ENCODE measurements around the gene CCDC88C.
A peak's percentile ranks its signal among the peaks of the same experiment; 100 is the strongest.

Gene CCDC88C

DNA sequence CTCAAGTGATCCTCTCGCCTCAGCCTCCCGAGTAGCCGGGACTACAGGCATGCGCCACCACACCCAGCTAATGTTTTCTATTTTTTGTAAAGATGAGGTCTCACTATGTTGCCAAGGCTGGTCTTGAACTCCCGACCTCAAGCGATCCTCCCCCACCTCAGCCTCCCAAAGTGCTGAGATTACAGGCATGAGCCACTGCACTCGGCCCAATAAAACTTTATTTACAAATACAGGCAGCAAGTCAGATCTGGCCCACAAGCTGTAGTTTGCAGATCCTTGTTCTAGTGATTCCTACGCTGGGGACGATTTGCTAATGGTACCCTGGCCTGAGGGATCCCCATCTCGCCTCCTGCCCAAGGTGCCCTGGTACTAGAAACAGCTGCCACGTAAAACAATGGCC is 74.6 kb downstream of the CCDC88C start:
- DNase-seq (ENCODE audit: low spot score), result no peak

DNA sequence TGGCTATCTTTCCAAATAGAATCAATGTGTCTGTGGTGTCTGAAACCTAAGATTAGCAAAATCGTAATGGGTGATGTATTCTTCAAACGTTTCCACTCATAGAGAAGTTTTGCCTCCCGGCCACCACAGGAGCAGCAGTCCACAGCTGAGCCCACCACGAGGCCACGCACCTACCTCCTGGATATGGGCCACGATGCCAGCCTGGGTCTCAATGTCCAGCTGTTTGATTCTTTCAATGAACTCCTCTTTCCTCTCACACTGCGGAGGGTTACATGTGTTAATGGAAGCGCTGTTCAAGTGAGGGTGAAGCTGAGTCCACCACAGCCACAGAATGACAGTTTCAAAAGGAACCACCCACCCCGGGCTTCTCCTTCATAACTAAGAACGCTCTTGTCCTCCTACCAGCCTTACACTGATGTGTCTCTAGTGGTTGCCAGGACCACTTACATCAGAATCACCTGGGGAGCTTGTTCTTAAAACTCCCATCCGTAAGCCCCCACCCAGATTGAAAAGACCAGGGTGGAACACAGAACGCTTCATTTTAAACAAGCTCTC is 75.3 kb downstream of the CCDC88C start:
- no peak for DNase-seq (ENCODE audit: low spot score)

DNA sequence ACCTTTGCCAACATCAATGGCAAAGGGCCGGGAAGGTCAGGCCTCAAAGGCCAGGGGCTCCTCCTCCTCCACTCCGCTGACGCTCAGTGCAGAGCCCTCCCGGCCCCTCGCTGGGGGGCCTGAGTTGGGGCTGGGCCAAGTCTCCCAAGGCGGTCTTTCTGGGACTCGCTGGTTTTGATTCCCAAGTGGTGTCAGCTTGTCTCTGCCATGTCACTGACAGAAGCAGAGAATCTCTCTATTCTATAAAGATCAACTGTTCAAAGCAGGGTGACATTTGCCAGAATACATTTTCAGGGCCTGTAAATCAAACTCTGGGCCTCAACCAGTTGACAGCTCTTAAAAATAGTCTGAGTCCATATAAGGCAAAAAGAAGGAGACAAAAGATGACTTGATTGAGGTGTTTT is 75.9 kb downstream of the CCDC88C start:
- no peak for DNase-seq (ENCODE audit: low spot score)

DNA sequence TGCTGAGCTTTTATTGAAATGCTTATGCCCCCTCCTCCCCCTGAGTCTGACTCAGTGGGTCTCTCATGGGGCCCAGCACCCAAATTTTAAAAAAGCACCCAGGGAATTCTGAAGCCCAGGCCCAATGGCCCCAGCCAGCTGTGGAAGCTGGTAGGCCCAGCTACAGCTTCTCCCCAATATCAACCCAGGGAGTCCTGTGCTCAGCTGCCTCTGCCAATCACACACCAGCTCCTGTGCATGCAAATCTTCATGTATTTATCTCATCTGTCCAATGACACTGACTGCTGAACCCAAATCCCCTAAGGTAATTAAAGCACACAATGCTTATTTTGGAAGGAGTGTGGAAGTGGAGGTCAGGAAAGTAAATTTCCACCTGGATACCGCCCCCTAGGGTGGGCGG is 76.3 kb downstream of the CCDC88C start:
- no peak for DNase-seq (ENCODE audit: low spot score)

DNA sequence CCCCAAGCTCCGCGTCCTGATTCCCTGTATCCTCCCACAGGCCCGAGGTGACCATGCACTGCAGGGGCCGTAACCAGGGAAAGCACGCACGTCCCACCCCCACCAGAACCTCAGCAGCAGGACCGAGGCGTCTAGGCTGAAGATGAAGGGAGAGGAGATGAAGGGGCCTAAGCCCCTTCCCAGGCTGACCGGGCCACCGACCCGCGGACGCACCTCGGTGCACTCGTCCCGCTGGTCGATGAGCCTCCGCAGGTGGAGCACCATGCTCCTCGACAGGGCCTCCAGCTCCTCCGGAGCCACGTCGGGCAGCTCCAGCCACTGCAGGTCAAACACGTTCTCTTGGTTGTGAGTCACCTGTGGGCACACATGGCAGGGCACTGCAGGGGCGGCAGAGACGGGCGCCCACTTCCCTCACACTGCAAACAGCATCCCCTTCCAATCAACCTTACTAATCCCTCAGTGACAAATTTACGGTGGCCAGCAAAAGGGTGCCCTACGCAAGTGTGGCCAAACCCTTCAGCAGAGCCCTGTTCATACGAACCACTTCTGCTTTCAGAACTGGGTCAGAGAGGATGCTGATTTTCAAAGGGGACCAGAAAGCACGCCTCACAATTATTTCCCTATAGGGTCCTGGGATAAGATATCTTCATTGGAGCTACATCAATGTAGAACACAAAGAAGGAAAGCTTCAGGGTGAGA is 77.8 kb downstream of the CCDC88C start:
- no peak for DNase-seq (ENCODE audit: low spot score)

DNA sequence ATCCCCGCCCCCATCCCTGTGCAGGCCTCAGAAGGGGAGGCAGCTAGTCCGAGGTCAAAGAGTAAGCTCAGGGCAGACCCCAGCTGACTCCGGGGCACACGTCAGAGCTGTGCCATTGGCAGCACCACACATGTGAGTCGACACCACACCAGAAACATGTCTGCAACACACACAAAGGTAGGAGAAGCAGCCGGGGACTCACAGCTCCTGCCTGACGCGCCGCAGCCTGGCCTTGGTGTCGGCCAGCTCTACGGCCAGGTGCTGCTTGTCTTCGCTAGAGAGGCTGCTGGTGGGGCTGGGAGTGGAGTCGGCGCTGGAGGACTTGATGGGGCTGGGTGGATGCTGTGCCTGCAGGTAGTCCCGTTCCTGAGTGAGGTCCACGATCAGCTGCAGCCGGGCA is 78.5 kb downstream of the CCDC88C start:
- DNase-seq (ENCODE audit: low spot score), result no peak

DNA sequence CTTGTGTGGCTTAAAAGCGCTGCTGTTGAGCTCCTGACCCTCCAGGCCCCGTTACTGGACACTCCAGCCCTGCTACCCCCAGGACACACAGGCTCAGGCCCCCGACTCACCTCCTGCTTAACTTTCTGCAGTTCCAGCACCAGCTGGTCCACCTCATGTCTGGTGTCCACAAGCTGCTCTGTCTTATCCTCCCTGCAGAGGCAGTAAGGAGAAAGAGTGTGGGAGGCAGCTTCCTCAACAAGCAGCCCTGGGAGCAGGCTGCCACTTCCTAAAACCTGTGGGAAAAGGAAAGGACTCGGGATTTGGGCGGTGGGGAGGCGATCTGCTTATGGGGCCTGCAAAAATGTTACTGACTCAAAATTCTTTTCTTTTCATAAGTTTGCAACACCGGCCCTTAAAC is 79.2 kb downstream of the CCDC88C start:
- DNase-seq (ENCODE audit: low spot score), result no peak

DNA sequence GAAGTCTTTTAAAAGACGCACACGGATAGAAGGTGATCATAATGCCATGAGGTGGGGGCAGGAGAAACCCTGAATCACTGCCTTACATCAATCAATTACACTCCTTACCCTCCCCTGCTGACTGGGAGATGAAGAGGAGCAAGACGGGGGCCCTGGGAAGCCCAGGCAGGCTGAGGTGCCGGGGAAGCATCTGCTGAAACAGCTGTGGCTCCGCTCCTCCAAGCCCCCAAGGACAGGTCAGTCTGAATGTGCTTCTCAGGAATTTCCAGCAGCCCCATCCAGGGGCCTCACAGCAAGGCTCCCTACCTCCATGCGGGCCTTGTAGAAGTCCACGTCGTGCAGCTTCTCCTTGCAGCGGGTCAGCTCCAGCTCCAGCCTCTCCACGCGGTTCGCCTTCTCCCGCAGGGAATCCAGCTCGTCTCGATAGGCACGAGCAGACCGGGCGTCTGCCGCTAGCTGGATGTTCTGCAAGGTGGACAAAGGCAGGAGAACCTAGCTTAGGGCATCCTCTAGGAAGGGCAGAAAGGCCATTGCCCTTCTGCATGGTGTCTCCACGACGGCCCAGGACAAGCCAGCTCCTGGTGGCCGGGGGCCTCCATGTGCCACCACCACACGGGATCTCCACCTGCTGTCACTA is 79.8 kb downstream of the CCDC88C start:
- no peak for DNase-seq (ENCODE audit: low spot score)

DNA sequence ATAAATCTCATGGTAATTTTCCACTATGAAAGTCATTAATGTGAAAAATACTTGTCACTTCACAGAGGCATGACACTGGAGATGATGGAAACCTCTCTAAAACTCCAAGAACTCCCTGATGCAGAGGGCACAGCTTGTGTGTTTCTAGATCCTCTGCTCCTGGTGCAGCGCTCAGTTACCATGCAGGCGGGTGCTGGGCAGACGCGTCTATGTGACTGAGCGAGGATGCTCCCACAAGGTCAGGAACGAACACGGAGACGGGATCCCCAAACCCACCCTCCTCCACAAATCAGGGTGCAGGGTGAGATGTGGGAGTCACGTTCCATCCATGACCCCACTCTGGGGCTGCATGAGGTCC is 81.5 kb downstream of the CCDC88C start:
- DNase-seq (ENCODE audit: low spot score), result no peak

DNA sequence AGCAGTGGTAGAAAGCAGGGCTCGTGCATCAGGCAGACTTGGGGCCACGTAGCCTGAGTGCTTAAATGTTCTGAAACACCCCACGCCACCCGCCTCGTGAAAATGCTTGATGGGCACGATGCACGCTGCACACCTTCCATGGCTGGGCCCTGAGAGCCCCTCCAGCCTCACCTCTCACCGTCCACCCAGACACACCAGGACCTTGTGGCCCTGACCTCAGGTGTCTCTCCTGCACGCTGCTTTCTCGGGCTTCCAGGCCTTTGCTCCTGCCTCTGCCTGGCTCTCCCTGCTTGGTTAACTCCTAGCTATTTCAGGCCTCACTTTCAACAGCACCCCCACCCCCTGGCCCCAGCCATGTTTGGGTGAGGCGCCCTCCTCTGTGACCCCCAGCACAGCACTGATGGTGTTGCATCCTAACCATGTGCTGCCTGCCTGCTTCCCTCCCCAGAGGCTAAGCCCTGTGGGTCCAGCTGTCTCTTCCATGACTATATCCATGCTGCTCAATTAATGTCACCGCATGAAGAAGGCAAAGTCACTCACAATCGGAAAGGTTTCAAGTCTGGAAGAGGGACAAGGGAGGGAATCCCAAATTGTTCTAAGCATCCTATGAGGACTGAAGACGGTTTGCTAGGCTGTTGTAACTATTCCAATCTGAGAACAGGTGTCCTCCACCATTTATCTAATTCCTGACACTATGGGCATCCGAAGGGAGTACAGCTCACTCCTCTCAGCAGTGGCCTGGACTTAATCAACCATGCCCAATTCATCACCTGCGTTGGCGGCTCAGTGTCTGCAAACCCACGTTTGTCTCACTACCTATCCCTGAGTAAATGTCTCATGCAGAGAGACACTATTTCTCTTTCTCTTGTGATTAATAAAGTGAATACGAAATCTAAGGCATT is 82.2 kb downstream of the CCDC88C start:
- no peak for DNase-seq (ENCODE audit: low spot score)

DNA sequence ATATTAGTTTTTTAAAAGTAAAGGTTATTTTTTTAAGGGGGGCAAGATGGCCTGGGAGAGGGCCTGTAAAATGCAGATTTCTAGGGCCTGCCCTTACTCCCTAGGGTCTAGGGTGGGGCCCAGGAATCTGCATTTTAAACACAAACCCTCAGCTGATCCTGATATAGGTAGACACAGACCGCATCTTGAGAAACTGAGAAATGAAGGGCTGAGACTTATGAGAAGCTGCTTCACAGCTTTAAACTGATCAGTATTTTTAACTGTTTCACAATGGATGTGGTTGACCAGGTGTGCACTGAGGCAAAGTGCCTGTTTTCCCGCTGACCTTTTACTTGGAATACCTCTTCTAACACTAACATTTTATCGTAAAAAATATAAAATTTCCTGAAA is 84.0 kb downstream of the CCDC88C start:
- no peak for DNase-seq (ENCODE audit: low spot score)

DNA sequence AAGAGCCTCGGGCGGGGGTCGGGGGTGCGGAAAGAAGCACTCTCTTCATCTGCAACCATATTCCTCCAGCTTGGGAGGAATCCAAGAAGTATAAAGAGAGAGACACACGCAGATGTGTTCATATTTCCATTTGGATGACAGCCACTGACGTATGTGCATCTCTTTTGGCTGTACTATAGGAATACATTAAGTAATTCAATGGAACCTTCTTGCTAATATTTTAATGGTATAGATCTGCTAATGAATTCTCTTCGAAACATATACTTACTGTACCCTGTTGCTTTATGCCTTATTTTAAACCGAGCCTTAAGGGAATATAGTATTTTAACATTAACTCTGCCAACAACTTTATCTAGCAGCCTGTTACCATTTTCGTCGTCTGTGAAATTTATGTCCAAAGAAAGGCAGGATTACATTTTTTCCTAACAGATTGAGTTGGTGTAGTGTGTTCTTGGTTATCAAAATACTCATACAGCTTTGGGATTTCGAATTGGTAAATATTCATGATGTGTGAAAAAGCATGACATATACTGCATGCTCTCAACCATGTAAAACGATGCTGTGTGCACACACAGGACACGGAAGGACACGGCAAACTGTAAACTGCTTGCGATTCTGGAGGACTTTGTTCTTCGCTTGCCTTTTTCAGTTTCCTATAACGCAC is 84.5 kb downstream of the CCDC88C start:
- DNase-seq (ENCODE audit: low spot score), result peak; percentile 42

DNA sequence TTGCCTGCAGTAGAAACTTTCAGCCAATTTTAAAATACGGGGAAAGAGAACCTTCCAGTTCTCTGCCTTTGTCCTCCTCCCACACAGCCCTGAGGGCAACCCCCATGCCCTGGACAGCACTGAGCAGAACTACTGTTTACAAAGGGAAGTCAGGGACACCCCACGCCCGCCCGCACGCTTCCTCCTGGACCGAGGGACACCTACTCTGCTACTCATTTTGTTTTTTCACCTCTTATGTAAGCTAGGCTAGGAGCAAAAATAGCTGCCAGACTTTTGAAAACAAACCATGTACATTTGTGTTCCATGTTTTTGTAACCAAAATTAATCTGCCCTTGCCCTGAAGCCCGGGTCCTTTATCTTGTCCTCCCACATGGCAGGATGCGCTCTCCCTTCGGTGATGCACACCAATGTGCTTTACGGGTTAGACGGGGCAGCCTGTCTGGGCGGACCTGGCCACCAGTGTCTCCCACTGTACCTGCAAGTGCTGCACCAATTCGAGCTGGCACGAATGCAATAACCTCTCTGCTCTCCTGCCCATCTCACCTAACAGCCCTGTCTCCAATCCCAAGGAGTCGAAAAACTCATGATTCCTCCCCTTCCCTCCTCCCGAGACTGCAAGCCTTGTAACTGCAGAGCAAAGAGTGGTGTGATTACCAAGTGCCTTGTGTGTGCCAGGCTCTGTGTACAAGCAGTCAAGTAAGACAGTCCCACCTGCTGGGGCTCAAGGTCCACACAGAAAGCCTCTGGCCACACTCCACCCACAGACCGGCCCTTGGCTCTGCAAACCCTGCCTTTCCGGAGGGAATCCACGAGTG is 85.2 kb downstream of the CCDC88C start:
- peak; percentile 93 for DNase-seq (ENCODE audit: low spot score)

DNA sequence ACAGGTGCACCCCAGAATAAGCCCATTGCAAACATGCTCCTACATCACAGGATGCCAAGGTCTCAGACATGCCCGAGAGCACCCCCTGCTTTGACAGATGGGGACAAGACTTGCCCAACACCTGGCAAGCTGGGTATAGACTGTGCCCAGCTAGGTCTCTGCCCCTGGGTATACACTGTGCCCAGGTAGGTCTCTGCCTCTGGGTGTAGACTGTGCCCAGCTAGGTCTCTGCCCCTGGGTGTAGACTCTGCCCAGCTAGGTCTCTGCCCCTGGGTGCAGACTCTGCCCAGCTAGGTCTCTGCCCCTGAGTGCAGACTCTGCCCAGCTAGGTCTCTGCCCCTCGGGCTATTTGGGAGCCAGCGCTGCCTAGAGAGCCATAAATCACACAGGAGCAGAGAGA is 85.9 kb downstream of the CCDC88C start:
- peak; percentile 43 for DNase-seq (ENCODE audit: low spot score)

DNA sequence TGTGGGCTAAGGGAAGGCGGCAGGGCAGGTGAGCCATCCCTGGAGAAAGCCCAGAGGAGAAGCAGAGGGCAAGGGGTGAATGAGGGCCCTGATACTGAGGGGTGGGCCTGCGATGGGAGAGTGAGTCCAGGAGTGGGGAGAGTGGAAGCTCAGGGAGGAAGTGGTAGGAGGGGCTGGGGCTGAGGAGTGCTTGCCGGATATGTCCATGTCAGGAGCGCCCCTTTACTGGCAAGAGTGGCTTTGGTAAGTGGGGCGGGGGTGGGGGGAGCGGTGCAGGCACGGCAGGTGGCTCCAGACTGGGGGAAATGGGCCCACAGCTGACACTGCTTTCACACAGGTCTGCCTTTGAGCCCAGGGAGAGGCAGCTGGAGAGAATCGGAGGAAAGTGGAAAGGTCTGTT is 86.8 kb downstream of the CCDC88C start:
- DNase-seq (ENCODE audit: low spot score), result no peak

DNA sequence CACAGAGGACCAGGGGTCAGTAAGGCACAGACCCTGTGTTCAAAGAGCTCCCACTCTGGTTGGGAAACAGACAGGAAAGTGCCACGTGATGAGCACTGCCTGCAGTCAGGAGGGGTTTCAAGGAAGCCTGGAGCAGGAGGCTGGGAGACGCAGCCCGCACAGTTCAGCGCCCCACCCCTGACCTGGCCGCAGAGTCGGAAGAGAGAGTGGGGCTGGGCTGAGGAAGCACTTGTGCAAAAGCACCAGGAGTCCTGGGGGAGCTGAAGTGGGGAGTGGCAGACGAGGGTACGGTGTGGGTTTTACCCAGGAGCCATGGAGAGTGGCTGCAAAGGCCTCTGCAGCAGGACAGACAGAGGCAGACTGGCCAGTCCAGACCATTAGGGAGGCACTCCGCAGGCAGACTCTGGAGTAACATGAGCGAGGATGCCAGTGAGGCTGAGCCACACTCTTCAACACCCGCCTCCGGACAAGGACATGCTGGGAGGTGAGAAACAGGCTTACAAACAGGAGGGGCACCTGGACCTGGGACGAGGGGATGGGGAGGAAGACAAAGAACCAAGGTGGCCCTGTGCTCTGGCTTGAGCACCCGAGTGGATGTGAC is 87.4 kb downstream of the CCDC88C start:
- DNase-seq (ENCODE audit: low spot score), result no peak

DNA sequence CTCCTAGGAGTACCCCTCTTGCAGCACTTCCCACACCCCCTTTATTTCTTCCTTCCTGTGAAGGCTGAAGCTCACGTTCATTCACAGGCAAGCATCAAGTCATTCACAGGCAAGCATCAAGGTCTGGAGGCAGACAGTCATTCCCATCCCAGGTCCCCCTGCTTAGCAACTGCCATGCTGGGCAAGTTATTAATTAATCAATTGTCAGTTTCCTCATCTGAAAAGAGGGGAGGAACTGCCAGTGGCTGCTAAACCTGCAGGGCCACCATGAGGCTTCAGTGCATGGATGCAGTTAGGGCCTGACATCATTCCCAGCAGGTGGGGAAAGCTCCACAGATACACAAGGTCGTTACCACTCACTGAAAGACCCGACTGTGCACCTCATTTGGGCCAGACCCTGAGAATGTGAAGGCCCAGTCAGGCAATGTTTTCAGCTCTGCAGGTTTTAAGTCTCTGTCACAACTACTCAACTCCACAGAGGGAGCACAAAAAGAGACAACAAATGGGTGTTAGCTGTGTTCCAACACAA is 88.1 kb downstream of the CCDC88C start:
- DNase-seq (ENCODE audit: low spot score), result no peak

DNA sequence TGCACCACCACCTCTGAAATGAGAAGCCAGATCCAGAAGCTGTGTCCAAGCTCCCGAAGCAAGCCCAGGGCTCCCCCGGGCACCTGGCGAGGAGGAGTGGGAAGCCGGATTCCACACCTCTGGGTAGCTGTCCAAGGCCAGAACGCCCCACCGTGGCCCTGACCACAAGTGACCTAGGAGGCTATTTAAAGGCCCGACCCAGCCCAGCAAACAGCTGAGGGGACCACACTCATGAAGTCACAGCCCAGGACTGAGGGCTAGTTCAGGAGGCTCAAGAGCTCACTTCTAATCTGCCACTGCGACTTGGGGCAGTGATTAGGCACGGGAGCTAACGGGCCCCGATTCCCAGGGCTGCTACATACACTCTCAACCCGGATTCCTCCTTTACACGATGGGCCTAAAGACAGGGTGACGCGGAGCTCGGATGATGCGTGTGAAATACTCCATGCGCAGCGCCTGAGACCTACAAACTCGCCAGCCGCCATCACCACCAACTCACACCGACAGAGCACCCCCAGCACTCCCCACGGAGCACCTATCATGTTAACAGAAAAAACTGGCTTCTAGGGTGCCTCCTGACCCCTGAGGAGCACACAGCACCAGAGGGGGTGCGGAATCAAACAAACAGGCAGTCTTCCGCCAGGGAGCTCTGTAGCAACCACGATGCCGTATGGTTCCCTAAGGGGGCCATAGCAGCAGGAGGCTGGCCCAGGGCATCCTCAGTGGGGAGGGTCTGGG is 89.1 kb downstream of the CCDC88C start:
- no peak for DNase-seq (ENCODE audit: low spot score)

DNA sequence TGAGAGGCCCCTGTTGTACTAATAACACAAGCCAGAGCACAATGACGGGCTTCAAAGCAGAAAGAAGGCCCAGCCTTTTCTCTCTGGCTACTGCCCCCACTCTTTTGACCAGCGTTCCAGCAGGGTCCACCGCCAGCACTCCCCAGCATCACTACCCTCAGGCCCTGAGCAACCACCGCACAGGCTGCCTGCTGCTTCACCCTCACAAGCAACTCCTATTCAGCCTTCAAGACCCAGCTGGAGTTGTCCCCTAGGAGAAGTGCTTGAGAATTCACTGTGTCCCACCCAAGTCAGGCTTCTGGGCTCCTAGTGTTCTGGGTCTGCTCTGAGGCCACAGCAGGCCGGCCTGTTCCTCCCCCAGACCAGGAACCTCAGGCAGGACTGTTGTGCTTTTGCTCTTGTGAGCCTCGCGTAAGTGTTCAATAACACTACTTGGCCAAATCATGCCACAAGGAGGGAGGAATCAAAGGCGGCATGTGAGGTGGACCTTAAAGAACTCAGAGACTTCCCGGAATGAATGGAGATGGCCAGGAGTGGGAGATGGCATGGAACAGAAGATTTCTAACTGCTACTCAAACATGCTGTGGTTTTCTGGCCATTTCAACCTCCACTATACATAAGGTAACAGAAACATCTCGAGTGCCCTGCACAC is 89.8 kb downstream of the CCDC88C start:
- no peak for DNase-seq (ENCODE audit: low spot score)

DNA sequence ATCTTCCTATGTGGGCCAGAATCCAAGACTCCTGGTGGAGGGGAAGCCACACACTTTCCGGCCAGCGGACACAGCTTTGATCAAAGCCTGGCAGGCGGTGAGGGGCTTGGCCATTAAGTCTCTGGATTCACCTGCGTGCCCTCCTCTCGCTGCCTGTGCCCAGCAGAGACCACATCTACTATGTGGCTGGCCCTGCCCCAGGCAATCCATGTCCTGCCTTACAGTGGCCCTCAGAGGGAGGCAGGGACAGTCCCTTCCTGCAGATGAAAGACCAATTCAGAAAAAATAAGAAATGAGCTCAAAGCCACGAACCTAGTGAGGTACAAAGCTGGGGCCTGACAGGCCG is 90.4 kb downstream of the CCDC88C start:
- no peak for DNase-seq (ENCODE audit: low spot score)
